Mucosa of descending colon (tissue), 3 donors: ENCODE data around the gene FAM53B. TPM values are rescaled to one million over a fixed set of nuclear protein-coding genes. Genes with fewer than 3 reads are reported as not detected.

Experiments used
- ATAC-seq: fragments of 200-7000 bp; cut with Tn5 transposase; one replicate; pipeline ENCODE4 v1.9.1; 2020; ENCODE audit warnings: mild to moderate bottlenecking, moderate library complexity
- DNase-seq, 3 donors: peaks; one replicate each; pipeline ENCODE4 v3.0.0-alpha.2; 2020
- H3K36me3 ChIP-seq: fragments of 200-600 bp; one replicate; pipeline ENCODE4 v1.8.0; 2021; ENCODE audit warnings: low read depth, mild to moderate bottlenecking
- H3K4me1 ChIP-seq: fragments of 200-600 bp; one replicate; pipeline ENCODE4 v1.8.0; 2021; ENCODE audit warnings: low read depth, mild to moderate bottlenecking
- H3K4me3 ChIP-seq: fragments of 200-600 bp; one replicate; pipeline ENCODE4 v1.8.0; 2021; ENCODE audit warnings: mild to moderate bottlenecking
- H3K9me3 ChIP-seq: fragments of 200-600 bp; one replicate; pipeline ENCODE4 v1.8.0; 2021; ENCODE audit warnings: mild to moderate bottlenecking
- intact Hi-C, 2 donors: fragments of 100-400 bp; cut with DNase I in 1 of 2; cut with micrococcal nuclease in 1 of 2; formaldehyde crosslinking; loops; one replicate each; pipeline versions ENCODE4 v1.11.0 to v1.11.1; 2022; cut with DNase I, micrococcal nuclease
- total RNA-seq, 3 donors: library from RNA; stranded (reverse); fragmentation: NEBNext Ultra II Directional in 2 of 3; extraction: Animal tissue kit (Norgen Biotek cat#: 25700) in 2 of 3; gene quantifications; one replicate each; pipeline versions ENCODE4 v1.2.1 to v1.2.4, GENCODE V29; 2021 to 2023
- TF ChIP-seq, protein P1 (sequence below): fragments of 200-600 bp; IDR thresholded peaks from one replicate; pipeline ENCODE4 v1.8.0; 2022; ENCODE audit warnings: antibody characterized with exemption, mild to moderate bottlenecking
- donor health status: DM: no; HTN: no; CAD: no; lungs with moderate emphysema.
- donor health status: DM: no; HTN: no; CAD: no.
- donor health status: DM: no; HTN: yes; CAD: no.

The FAM53B gene
- total RNA-seq, 3 donors from 2014 or later, result 37.2 to 48.0 (median 44.2) TPM

- ATAC-seq (no peak), DNase-seq (peak in 2 of 3 donors; percentile 10 to 47)
- no peak overlapping the region for H3K4me3 ChIP-seq
- H3K9me3 ChIP-seq, result no peaks in the 10 kb centered on the region
- H3K4me1 ChIP-seq, result peaks cover 7% of the 10 kb centered on the region
- TF ChIP-seq, protein P1, sequence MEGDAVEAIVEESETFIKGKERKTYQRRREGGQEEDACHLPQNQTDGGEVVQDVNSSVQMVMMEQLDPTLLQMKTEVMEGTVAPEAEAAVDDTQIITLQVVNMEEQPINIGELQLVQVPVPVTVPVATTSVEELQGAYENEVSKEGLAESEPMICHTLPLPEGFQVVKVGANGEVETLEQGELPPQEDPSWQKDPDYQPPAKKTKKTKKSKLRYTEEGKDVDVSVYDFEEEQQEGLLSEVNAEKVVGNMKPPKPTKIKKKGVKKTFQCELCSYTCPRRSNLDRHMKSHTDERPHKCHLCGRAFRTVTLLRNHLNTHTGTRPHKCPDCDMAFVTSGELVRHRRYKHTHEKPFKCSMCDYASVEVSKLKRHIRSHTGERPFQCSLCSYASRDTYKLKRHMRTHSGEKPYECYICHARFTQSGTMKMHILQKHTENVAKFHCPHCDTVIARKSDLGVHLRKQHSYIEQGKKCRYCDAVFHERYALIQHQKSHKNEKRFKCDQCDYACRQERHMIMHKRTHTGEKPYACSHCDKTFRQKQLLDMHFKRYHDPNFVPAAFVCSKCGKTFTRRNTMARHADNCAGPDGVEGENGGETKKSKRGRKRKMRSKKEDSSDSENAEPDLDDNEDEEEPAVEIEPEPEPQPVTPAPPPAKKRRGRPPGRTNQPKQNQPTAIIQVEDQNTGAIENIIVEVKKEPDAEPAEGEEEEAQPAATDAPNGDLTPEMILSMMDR, result no peak
- H3K36me3 ChIP-seq, result no peaks in the 10 kb centered on the region
- intact Hi-C loops, result no loop called here
Observed at GRCh38 chr10:124593431-124593985, 150.7 kb downstream of the FAM53B start.

- no peaks in the 10 kb centered on the region for H3K9me3 ChIP-seq
- DNase-seq (peak in 2 of 3 donors; percentile 22 to 39), ATAC-seq (no peak)
- H3K4me1 ChIP-seq, result peaks cover 7% of the 10 kb centered on the region
- intact Hi-C loops, result no loop called here
- H3K36me3 ChIP-seq, result no peaks in the 10 kb centered on the region
- TF ChIP-seq, protein P1, result no peak
- H3K4me3 ChIP-seq, result no peak overlapping the region
Observed at GRCh38 chr10:124592736-124593430, 151.3 kb downstream of the FAM53B start.

DNA sequence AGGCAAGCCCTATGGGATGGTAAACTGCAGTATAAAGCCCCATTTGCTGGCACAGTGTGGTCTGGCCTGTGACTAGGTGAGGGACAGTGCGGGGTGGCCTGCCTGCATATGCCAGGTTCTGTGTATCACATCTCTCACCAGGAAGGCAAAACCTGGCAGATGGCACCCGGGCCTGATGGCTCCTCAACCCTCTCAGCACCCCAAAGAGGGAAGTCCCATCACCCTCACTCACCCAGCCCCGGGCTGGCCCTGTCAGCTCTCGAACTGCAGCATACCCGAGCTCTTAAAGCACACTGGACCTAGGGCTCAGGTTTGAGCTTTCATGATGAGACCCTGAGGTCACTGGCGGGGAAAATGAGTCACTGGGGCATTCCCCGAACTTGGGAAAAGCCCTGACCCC lies 152.1 kb downstream of the FAM53B start:
- TF ChIP-seq, protein P1, result no peak
- peak in 2 of 3 donors; percentile 9 to 21 for DNase-seq
- ATAC-seq, result no peak
- intact Hi-C loops, result no loop called here
- H3K36me3 ChIP-seq, result no peaks in the 10 kb centered on the region
- no peak overlapping the region for H3K4me3 ChIP-seq
- H3K9me3 ChIP-seq, result no peaks in the 10 kb centered on the region
- H3K4me1 ChIP-seq, result peaks cover 7% of the 10 kb centered on the region

GRCh38 chr10:124591123-124591495 lies 153.1 kb downstream of the FAM53B start:
- peak in 1 of 3 donors; percentile 29 for DNase-seq
- no peak overlapping the region for H3K4me3 ChIP-seq
- no peak for ATAC-seq
- H3K4me1 ChIP-seq, result peaks cover 11% of the 10 kb centered on the region
- TF ChIP-seq, protein P1, result no peak
- no peaks in the 10 kb centered on the region for H3K9me3 ChIP-seq
- intact Hi-C loops, result no loop called here
- no peaks in the 10 kb centered on the region for H3K36me3 ChIP-seq

- intact Hi-C loops, result no loop called here
- no peaks in the 10 kb centered on the region for H3K36me3 ChIP-seq
- DNase-seq, result peak in 2 of 3 donors; percentile 10 to 37
- H3K4me3 ChIP-seq, result no peak overlapping the region
- peaks cover 11% of the 10 kb centered on the region for H3K4me1 ChIP-seq
- H3K9me3 ChIP-seq, result no peaks in the 10 kb centered on the region
- TF ChIP-seq, protein P1, result no peak
- no peak for ATAC-seq
Observed at GRCh38 chr10:124590216-124591122, 153.7 kb downstream of the FAM53B start.
